Measurements from ENCODE around the gene ASB15.

DNA sequence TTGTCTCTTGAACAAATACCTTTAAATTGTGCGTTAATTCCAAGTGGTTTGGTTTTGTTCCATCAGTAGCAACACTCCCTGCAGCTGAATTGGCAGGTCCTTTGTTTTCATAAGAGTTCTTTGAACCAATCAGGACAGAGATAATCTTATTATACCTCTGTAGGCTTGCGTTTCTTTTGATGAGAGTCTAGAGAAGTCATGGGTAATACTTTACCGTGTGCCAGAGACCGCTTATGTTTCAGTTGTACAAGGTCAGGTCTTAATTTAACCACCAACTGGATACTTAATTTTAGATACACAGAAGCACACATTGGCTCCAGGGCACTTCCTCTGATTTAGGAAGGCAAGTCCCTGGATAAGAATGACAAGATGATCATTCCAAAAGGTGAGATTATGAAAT lies at the start of gene ASB15:
- TF ChIP-seq, protein P1, sequence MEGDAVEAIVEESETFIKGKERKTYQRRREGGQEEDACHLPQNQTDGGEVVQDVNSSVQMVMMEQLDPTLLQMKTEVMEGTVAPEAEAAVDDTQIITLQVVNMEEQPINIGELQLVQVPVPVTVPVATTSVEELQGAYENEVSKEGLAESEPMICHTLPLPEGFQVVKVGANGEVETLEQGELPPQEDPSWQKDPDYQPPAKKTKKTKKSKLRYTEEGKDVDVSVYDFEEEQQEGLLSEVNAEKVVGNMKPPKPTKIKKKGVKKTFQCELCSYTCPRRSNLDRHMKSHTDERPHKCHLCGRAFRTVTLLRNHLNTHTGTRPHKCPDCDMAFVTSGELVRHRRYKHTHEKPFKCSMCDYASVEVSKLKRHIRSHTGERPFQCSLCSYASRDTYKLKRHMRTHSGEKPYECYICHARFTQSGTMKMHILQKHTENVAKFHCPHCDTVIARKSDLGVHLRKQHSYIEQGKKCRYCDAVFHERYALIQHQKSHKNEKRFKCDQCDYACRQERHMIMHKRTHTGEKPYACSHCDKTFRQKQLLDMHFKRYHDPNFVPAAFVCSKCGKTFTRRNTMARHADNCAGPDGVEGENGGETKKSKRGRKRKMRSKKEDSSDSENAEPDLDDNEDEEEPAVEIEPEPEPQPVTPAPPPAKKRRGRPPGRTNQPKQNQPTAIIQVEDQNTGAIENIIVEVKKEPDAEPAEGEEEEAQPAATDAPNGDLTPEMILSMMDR (IDR thresholded peaks at IDR 0.05): no peak
- TF ChIP-seq POLR2A (IDR thresholded peaks at IDR 0.05): no peak
- TF ChIP-seq POLR2AphosphoS5 (IDR thresholded peaks at IDR 0.05): no peak
